K562 (cell line): ENCODE data around the gene BMI1. TPM values are rescaled to one million over a fixed set of nuclear protein-coding genes. Genes with fewer than 3 reads are reported as not detected.
A peak's percentile ranks its signal among the peaks of the same experiment; 100 is the strongest.

Experiments used
- ARID1B ChIP-seq: fragments of 450-650 bp; IDR thresholded peaks from 2 replicates; pipeline ENCODE4 v1.6.1; 2016; ENCODE audit warnings: antibody characterized with exemption, mild to moderate bottlenecking, inconsistent platforms
- CHD2 ChIP-seq: IDR thresholded peaks from 2 replicates; pipeline ENCODE4 v1.6.1; 2011; ENCODE audit warnings: low read depth, low read length
- E2F6 ChIP-seq, 2 experiments: IDR thresholded peaks; 2 replicates each; pipeline ENCODE4 v1.6.1; 2011; ENCODE audit warnings: borderline replicate concordance in 1 of 2, control low read depth in 1 of 2, low read depth in 1 of 2, low read length in 1 of 2, mild to moderate bottlenecking in 1 of 2, mixed read lengths in 1 of 2, moderate library complexity in 1 of 2; ENCODE audit not compliant: insufficient read depth in 1 of 2, insufficient read length in 1 of 2, poor library complexity in 1 of 2, severe bottlenecking in 1 of 2; ENCODE audit errors: extremely low read depth in 1 of 2
- GTF2F1 ChIP-seq: IDR thresholded peaks from 2 replicates; pipeline ENCODE4 v1.6.1; 2011; ENCODE audit warnings: low read depth, low read length, improper control_type of control experiment
- HDAC8 ChIP-seq: fragments of 450-650 bp; IDR thresholded peaks from 2 replicates; pipeline ENCODE4 v1.6.1; 2016; ENCODE audit warnings: mild to moderate bottlenecking, missing genetic modification characterization, moderate library complexity, missing compliant biosample characterization
- HLTF ChIP-seq: fragments of 450-650 bp; IDR thresholded peaks from 2 replicates; pipeline ENCODE4 v1.6.1; 2016
- KHSRP ChIP-seq: fragments of 450-650 bp; IDR thresholded peaks from 2 replicates; pipeline ENCODE4 v1.6.1; 2017
- NELFE ChIP-seq: IDR thresholded peaks from 2 replicates; pipeline ENCODE4 v1.6.1; 2011; ENCODE audit warnings: mild to moderate bottlenecking; ENCODE audit not compliant: insufficient read depth, insufficient read length
- PBX2 ChIP-seq, 2 experiments: IDR thresholded peaks in 1 of 2; conservative IDR thresholded peaks in 1 of 2; 2 replicates each; pipeline ENCODE4 v1.6.1; 2016; ENCODE audit warnings: low read depth in 2 of 2, mild to moderate bottlenecking in 1 of 2, missing compliant biosample characterization in 1 of 2, missing genetic modification characterization in 1 of 2, moderate library complexity in 1 of 2
- PRPF4 ChIP-seq: fragments of 200-400 bp; formaldehyde crosslinking; IDR thresholded peaks from one replicate; pipeline ENCODE4 v1.6.1; 2017; ENCODE audit warnings: low read length, low read depth, mild to moderate bottlenecking; ENCODE audit not compliant: insufficient read depth, poor library complexity, severe bottlenecking
- SMAD3 ChIP-seq: fragments of 450-650 bp; formaldehyde crosslinking; conservative IDR thresholded peaks from 2 replicates; pipeline ENCODE4 v1.4.0; 2020; ENCODE audit warnings: mild to moderate bottlenecking
- TAF1 ChIP-seq: IDR thresholded peaks from 2 replicates; pipeline ENCODE4 v1.6.1; 2011; ENCODE audit warnings: mild to moderate bottlenecking, low read length, moderate library complexity; ENCODE audit not compliant: insufficient read depth, control insufficient read depth, severe bottlenecking; ENCODE audit errors: extremely low read depth
- TOE1 ChIP-seq, 2 experiments: fragments of 450-650 bp in 1 of 2; sonication (generic) in 1 of 2; formaldehyde crosslinking in 1 of 2; IDR thresholded peaks; 2 replicates each; pipeline versions ENCODE4 v1.7.1 to v1.8.0; 2016 to 2022; ENCODE audit warnings: borderline replicate concordance in 2 of 2, mild to moderate bottlenecking in 2 of 2, antibody characterized with exemption in 1 of 2, inconsistent platforms in 1 of 2, low read depth in 1 of 2, missing genetic modification reagents in 1 of 2, moderate library complexity in 1 of 2
- ZNF395 ChIP-seq: fragments of 200-800 bp; sonication (Bioruptor generic); IDR thresholded peaks from 2 replicates; pipeline ENCODE4 v1.6.1; 2017; ENCODE audit warnings: missing genetic modification characterization, missing compliant biosample characterization
- ZNF41 ChIP-seq: fragments of 250-450 bp; sonication (Bioruptor Pico); conservative IDR thresholded peaks from 2 replicates; pipeline ENCODE4 v1.4.0; 2020; ENCODE audit warnings: mild to moderate bottlenecking
- ZNF586 ChIP-seq: fragments of 450-650 bp; formaldehyde crosslinking; conservative IDR thresholded peaks from 2 replicates; pipeline ENCODE4 v1.4.0; 2020; ENCODE audit warnings: mild to moderate bottlenecking, moderate library complexity
- ZNF778 ChIP-seq: fragments of 450-650 bp; formaldehyde crosslinking; IDR thresholded peaks from 2 replicates; pipeline ENCODE4 v1.4.0; 2020; ENCODE audit warnings: mild to moderate bottlenecking, moderate library complexity
- ZSCAN29 ChIP-seq: fragments of 450-650 bp; IDR thresholded peaks from 2 replicates; pipeline ENCODE4 v1.6.1; 2017
- polyA plus RNA-seq, 8 experiments: library from polyadenylated mRNA; depleted of rRNA in 4 of 8; stranded (reverse) in 5 of 8; unstranded in 3 of 8; fragments of >200 nt; fragmentation: Nextera tagmentation in 2 of 8; fragmentation: Illumina TruSeq in 1 of 8; extraction: Ambion mirVana in 2 of 8; extraction: Trizol in 1 of 8; gene quantifications; 2 replicates each; pipeline versions ENCODE4 v1.2.1 to v1.2.3, GENCODE V29; 2011 to 2014; ENCODE audit warnings: inconsistent platforms in 1 of 8, missing spikeins in 1 of 8
- total RNA-seq, 7 experiments: library from RNA; depleted of rRNA in 6 of 7; stranded (reverse); fragments of >200 nt in 6 of 7; fragmentation: Illumina TruSeq in 2 of 7; extraction: Trizol in 2 of 7; gene quantifications; 2 replicates each; pipeline versions ENCODE4 v1.2.1 to v1.2.3, GENCODE V29; 2011 to 2021; ENCODE audit warnings: low replicate concordance in 1 of 7
- TF ChIP-seq, protein P1 (sequence below): sonication (generic); formaldehyde crosslinking; IDR thresholded peaks from 2 replicates; pipeline ENCODE4 v1.8.0; 2022; ENCODE audit warnings: mild to moderate bottlenecking, missing genetic modification reagents

BMI1 gene
- total and polyA plus RNA-seq, 9 of the 15 experiments (the other 6 are each of a cell fraction or from before 2014, with no cell fraction given): 21.4 to 103 (median 70.8) TPM

DNA sequence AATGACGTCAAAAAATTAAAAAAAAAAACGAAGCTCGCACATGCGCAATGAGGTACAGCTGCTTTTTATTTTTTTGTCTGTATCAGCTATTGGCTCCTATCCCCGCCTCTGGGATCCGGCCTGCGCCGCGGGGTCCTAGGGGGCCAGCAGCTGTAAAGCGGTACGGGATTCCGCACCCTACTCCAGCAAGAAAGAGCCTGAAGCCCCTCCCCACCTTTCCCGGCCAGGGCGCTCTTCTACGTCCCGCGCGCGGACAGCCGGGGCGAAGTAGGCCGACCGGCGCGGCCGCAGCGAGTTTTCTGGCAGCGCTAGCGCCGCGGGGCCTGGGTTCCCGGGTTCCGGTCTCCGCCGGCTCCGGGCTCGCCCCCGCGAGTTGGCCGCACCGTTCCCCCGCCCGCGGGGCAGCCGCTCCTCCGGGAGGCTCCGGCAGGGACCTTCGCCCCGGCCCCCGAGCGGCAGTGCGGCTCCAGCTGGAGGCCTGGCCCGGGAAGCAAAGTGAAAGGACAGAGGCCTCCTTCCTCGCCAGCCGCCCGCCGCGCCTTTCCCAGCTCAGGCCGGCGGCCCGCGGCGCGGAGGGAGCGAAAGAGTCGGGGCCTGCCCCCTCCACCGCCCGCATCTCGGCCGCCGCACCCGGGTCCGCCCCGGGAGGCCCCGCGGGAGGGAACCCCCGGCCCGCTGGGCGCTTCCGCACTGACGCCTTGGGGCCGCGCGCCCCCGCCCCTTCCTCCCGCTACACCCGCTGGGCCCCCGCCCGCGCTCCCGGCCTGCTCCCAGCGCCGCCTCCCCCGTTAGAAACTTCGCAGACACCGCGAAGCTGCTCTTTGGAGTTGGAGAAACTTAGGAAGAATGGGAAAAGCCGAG lies 19.7 kb downstream of the BMI1 start (continued):
- no peak for TF ChIP-seq ZNF395 (CRISPR knock-in tag)
- TF ChIP-seq, protein P1, sequence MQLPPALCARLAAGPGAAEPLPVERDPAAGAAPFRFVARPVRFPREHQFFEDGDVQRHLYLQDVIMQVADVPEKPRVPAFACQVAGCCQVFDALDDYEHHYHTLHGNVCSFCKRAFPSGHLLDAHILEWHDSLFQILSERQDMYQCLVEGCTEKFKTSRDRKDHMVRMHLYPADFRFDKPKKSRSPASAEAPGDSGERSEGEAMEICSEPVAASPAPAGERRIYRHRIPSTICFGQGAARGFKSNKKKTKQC: no peak
- TF ChIP-seq ARID1B: no peak
- no peak for TF ChIP-seq ZNF778 (CRISPR knock-in tag)
- no peak for TF ChIP-seq PRPF4
- TF ChIP-seq KHSRP: no peak
- TF ChIP-seq ZSCAN29: no peak
- no peak for TF ChIP-seq ZNF586 (CRISPR knock-in tag)
- TF ChIP-seq HLTF: no peak
- no peak for TF ChIP-seq CHD2
- TF ChIP-seq ZNF41 (CRISPR knock-in tag): no peak
- TF ChIP-seq TOE1 (IDR thresholded peaks at IDR 0.05; ENCODE audit: borderline replicate concordance): peak; percentile 34; the same call in 1 of the 2 replicates
- TF ChIP-seq TOE1 (CRISPR knock-in tag; IDR thresholded peaks at IDR 0.05; ENCODE audit: borderline replicate concordance, low read depth): no peak
- no peak for TF ChIP-seq SMAD3 (CRISPR knock-in tag)
- no peak for TF ChIP-seq PBX2 (CRISPR knock-in tag; IDR thresholded peaks at IDR 0.05; ENCODE audit: low read depth)
- TF ChIP-seq PBX2 (tag; conservative IDR thresholded peaks at IDR 0.05; ENCODE audit: low read depth): no peak
- TF ChIP-seq GTF2F1: no peak
- peak; percentile 76 for TF ChIP-seq TAF1
- peak; percentile 25; the same call in 1 of the 2 replicates for TF ChIP-seq HDAC8 (tag)
- TF ChIP-seq E2F6 (IDR thresholded peaks at IDR 0.05; ENCODE audit: borderline replicate concordance in 1 of 2, extremely low read depth in 1 of 2, insufficient read depth in 1 of 2, insufficient read length in 1 of 2, low read depth in 1 of 2, low read length in 1 of 2, poor library complexity in 1 of 2, severe bottlenecking in 1 of 2): peak; percentile 14 to 45
- no peak for TF ChIP-seq NELFE
